HL-60 (cell line): Measurements from ENCODE around the gene SVIL.
A peak's percentile ranks its signal among the peaks of the same experiment; 100 is the strongest.
"Not testable (repeated sequence)": the region's sequence is repeated elsewhere in the genome, so short reads cannot be mapped to it uniquely, and the experiment has no call there.

Source experiments
- DNase-seq, 2 experiments: peaks; one replicate each; pipeline ENCODE4 v3.0.0-alpha.2; 2010 to 2020; ENCODE audit warnings: low read depth in 1 of 2, low spot score in 1 of 2
- H3K27ac ChIP-seq: fragments of 250-450 bp; sonication (Bioruptor Pico); replicated peaks from 2 replicates; pipeline ENCODE4 v1.5.1; 2020; ENCODE audit warnings: mild to moderate bottlenecking, moderate library complexity
- H3K27me3 ChIP-seq: fragments of 250-450 bp; sonication (Bioruptor Pico); 2 replicates; pipeline ENCODE4 v1.5.1; 2021; ENCODE audit warnings: mild to moderate bottlenecking, moderate library complexity; ENCODE audit not compliant: insufficient read depth, poor library complexity, severe bottlenecking
- H3K4me3 ChIP-seq: replicated peaks from 2 replicates; pipeline ENCODE4 v1.5.1; 2011; ENCODE audit warnings: mild to moderate bottlenecking, control low read depth, low read length; ENCODE audit not compliant: insufficient read depth
- CTCF ChIP-seq: IDR thresholded peaks from one replicate; pipeline ENCODE4 v1.5.1; 2011; ENCODE audit warnings: low read length, control low read depth, inconsistent platforms; ENCODE audit not compliant: insufficient read depth
- GABPA ChIP-seq: IDR thresholded peaks from 2 replicates; pipeline ENCODE4 v1.6.1; 2012; ENCODE audit warnings: low read depth
- POLR2AphosphoS5 ChIP-seq: IDR thresholded peaks from 2 replicates; pipeline ENCODE4 v1.6.1; 2012; ENCODE audit warnings: low read depth
- SPI1 ChIP-seq: IDR thresholded peaks from 2 replicates; pipeline ENCODE4 v1.6.1; 2012; ENCODE audit warnings: low read depth, mild to moderate bottlenecking, borderline replicate concordance
- TF ChIP-seq, protein P1 (sequence below): IDR thresholded peaks from 2 replicates; pipeline ENCODE4 v1.6.1; 2012; ENCODE audit warnings: low read depth; ENCODE audit not compliant: insufficient replicate concordance

The SVIL gene

GRCh38 chr10:29588629-29589421 lies 45.9 kb downstream of the SVIL start:
- H3K27ac ChIP-seq: peak overlapping the region; percentile 27; the same call in 1 of the 2 replicates

GRCh38 chr10:29587750-29588628 lies 46.8 kb downstream of the SVIL start:
- H3K4me3 ChIP-seq, DNase-seq, H3K27me3 ChIP-seq: not testable (repeated sequence)
- peak overlapping the region; percentile 27; the same call in 1 of the 2 replicates for H3K27ac ChIP-seq

More at GRCh38 chr10:29588629-29589421, 45.9 kb downstream of the SVIL start:
- no peaks in the 10 kb centered on the region for H3K27me3 ChIP-seq
- TF ChIP-seq, protein P1, sequence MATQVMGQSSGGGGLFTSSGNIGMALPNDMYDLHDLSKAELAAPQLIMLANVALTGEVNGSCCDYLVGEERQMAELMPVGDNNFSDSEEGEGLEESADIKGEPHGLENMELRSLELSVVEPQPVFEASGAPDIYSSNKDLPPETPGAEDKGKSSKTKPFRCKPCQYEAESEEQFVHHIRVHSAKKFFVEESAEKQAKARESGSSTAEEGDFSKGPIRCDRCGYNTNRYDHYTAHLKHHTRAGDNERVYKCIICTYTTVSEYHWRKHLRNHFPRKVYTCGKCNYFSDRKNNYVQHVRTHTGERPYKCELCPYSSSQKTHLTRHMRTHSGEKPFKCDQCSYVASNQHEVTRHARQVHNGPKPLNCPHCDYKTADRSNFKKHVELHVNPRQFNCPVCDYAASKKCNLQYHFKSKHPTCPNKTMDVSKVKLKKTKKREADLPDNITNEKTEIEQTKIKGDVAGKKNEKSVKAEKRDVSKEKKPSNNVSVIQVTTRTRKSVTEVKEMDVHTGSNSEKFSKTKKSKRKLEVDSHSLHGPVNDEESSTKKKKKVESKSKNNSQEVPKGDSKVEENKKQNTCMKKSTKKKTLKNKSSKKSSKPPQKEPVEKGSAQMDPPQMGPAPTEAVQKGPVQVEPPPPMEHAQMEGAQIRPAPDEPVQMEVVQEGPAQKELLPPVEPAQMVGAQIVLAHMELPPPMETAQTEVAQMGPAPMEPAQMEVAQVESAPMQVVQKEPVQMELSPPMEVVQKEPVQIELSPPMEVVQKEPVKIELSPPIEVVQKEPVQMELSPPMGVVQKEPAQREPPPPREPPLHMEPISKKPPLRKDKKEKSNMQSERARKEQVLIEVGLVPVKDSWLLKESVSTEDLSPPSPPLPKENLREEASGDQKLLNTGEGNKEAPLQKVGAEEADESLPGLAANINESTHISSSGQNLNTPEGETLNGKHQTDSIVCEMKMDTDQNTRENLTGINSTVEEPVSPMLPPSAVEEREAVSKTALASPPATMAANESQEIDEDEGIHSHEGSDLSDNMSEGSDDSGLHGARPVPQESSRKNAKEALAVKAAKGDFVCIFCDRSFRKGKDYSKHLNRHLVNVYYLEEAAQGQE: no peak
- no peak for TF ChIP-seq POLR2AphosphoS5
- no peak for TF ChIP-seq GABPA
- no peak for TF ChIP-seq CTCF
- no peak for TF ChIP-seq SPI1
- DNase-seq: no peak
- H3K4me3 ChIP-seq: no peak overlapping the region

- DNase-seq, H3K27me3 ChIP-seq, H3K4me3 ChIP-seq, H3K27ac ChIP-seq: not testable (repeated sequence)
Measured at GRCh38 chr10:29587102-29587749, 47.5 kb downstream of the SVIL start.

DNA sequence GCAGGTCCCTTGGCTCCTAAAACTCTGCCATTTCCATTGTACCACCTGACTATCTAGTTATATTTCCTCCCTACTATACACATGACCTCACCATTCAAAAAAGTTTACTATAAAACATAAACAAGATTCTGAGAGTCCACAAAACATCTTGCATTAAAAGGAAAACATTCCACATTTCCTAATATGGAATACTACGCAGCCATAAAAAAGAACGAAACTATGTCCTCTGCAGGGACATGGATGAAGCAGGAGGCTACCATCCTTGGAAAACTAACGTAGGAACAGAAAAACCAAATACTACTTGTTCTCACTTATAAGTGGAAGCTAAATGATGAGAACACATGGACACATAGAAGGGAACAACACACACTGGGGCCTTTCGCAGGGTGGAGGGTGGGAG lies 48.3 kb downstream of the SVIL start:
- Histone ChIP-seq H3K27me3 (no peaks in the 10 kb centered on the region), H3K27ac (no peak overlapping the region), H3K4me3 (no peak overlapping the region)
- no peak for DNase-seq
- TF ChIP-seq, protein P1: no peak
- TF ChIP-seq GABPA: no peak

DNA sequence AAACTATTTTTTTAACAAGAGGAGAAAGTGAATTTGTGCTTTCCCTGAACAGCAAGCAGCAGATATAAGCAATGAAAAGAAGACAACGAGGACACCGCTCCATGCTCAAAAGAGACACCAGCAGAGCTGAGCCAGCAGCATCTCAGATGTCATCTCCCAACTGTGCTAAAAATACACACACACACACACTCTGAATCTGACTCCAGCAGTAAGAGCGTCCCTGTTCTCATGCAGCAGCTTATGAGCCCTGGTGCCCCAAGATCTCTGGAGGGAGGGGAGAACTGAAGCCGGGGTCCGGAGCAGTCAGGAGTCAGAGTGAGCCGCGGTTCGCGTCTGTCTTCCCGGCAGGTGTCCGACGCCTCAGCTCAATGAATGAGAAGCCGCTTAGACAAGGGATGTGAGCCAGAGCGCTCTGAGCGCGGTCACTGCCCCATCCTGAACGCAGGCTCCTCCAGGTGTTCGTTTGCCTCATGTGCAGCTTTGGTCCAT lies 49.2 kb downstream of the SVIL start:
- H3K4me3 ChIP-seq: no peak overlapping the region
- no peak for DNase-seq

More for the DNA sequence above, 49.2 kb downstream of the SVIL start:
- no peak overlapping the region for H3K27ac ChIP-seq
- TF ChIP-seq SPI1: no peak
- no peak for TF ChIP-seq CTCF
- TF ChIP-seq POLR2AphosphoS5: no peak
- TF ChIP-seq GABPA: no peak
- TF ChIP-seq, protein P1: no peak
- H3K27me3 ChIP-seq: no peaks in the 10 kb centered on the region
